HCT116 (cell line): ENCODE measurements around the gene KIAA1671. TPM values are rescaled to one million over a fixed set of nuclear protein-coding genes. Genes with fewer than 3 reads are reported as not detected.
A peak's percentile ranks its signal among the peaks of the same experiment; 100 is the strongest.

Experiments used
- ATAC-seq: fragments of 200-7000 bp; cut with Tn5 transposase; 2 replicates; pipeline ENCODE4 v1.9.1; 2020; ENCODE audit warnings: mild to moderate bottlenecking, moderate library complexity
- BruUV-seq: library from RNA; stranded (reverse); fragments of 400-500 nt; replicated peaks from 2 replicates; lab custom pipeline; 2021; lab: Mats Ljungman, UMichigan
- CTCF ChIA-PET: fragments of 300-600 bp; sonication (Branson Sonifier 250); formaldehyde crosslinking; loops from one replicate; lab custom pipeline; 2021; ENCODE audit warnings: antibody characterized with exemption; lab: Charles Lee
- POLR2A ChIA-PET: fragments of 300-600, 350-600 bp; sonication (Branson Sonifier 250); formaldehyde crosslinking; loops from one replicate; lab custom pipeline; 2021; ENCODE audit warnings: antibody characterized with exemption; lab: Charles Lee
- RAD21 ChIA-PET, 2 experiments: fragments of 300-600 bp; sonication (Branson Sonifier 250); formaldehyde crosslinking; loops; one replicate each; lab custom pipeline; 2023; ENCODE audit warnings: low total read pairs in 2 of 2; ENCODE audit not compliant: uncharacterized antibody in 2 of 2, unreplicated experiment in 2 of 2, low non-redundant PET in 1 of 2; lab: Charles Lee
- DNase-seq: peaks from one replicate; pipeline ENCODE4 v3.0.0-alpha.2; 2010; ENCODE audit warnings: low read depth, low spot score
- H2AFZ ChIP-seq: fragments of 200-600 bp; shearing (Covaris generic), sonication (generic); 2 replicates; pipeline ENCODE4 v1.6.1; 2017; ENCODE audit warnings: low read depth, mixed run types, mixed read lengths, antibody characterized with exemption, low read length; ENCODE audit not compliant: poor library complexity, severe bottlenecking
- H3K27ac ChIP-seq: 2 replicates; pipeline ENCODE4 v1.5.1; 2012; ENCODE audit warnings: low read depth, low read length
- H3K27me3 ChIP-seq: fragments of 200-600 bp; sonication (generic); 2 replicates; pipeline ENCODE4 v1.6.1; 2016; ENCODE audit warnings: mixed run types, low read length, mixed read lengths; ENCODE audit not compliant: insufficient read depth
- H3K36me3 ChIP-seq, 2 experiments: fragments of 200-500 bp in 1 of 2; fragments of 200-600 bp in 1 of 2; sonication (Bioruptor generic) in 1 of 2; sonication (generic) in 1 of 2; 2 replicates each; pipeline versions ENCODE4 v1.5.1 to v1.6.1; 2014 to 2016; ENCODE audit warnings: low read length in 2 of 2, inconsistent platforms in 1 of 2, mixed read lengths in 1 of 2, mixed run types in 1 of 2; ENCODE audit not compliant: insufficient read depth in 2 of 2, control insufficient read depth in 1 of 2
- H3K4me1 ChIP-seq, 2 experiments: fragments of 200-600 bp in 1 of 2; sonication (generic) in 1 of 2; 2 replicates each; pipeline versions ENCODE4 v1.5.1 to v1.6.1; 2012 to 2017; ENCODE audit warnings: low read length in 2 of 2, inconsistent platforms in 1 of 2, mild to moderate bottlenecking in 1 of 2, mixed read lengths in 1 of 2, mixed run types in 1 of 2, moderate library complexity in 1 of 2; ENCODE audit not compliant: insufficient read depth in 2 of 2, control insufficient read depth in 1 of 2
- H3K4me2 ChIP-seq: fragments of 200-600 bp; sonication (generic); 2 replicates; pipeline ENCODE4 v1.6.1; 2017; ENCODE audit warnings: mixed run types, low read length, mixed read lengths
- H3K4me3 ChIP-seq, 2 experiments: fragments of 200-600 bp in 1 of 2; sonication (generic) in 1 of 2; replicated peaks in 1 of 2; 2 replicates each; pipeline ENCODE4 v1.5.1; 2011 to 2016; ENCODE audit warnings: low read length in 2 of 2, control low read depth in 1 of 2, low read depth in 1 of 2, mild to moderate bottlenecking in 1 of 2, mixed read lengths in 1 of 2, mixed run types in 1 of 2
- H3K79me2 ChIP-seq: fragments of 200-600 bp; sonication (generic); 2 replicates; pipeline ENCODE4 v1.6.1; 2017; ENCODE audit warnings: mild to moderate bottlenecking, mixed run types, low read length, moderate library complexity, mixed read lengths; ENCODE audit not compliant: insufficient read depth
- H3K9ac ChIP-seq: fragments of 200-600 bp; sonication (generic); 2 replicates; pipeline ENCODE4 v1.6.1; 2016; ENCODE audit warnings: low read length, mixed read lengths
- H3K9me2 ChIP-seq: fragments of 200-600 bp; sonication (generic), shearing (Covaris generic); 2 replicates; pipeline ENCODE4 v1.6.1; 2017; ENCODE audit warnings: mixed run types, mild to moderate bottlenecking, moderate library complexity; ENCODE audit not compliant: insufficient read depth
- H3K9me3 ChIP-seq, 2 experiments: fragments of 200-500 bp in 1 of 2; fragments of 200-600 bp in 1 of 2; sonication (Bioruptor generic) in 1 of 2; sonication (generic) in 1 of 2; 2 replicates each; pipeline ENCODE4 v1.6.1; 2014 to 2017; ENCODE audit warnings: low read length in 2 of 2, mixed read lengths in 2 of 2, inconsistent platforms in 1 of 2, low read depth in 1 of 2, mild to moderate bottlenecking in 1 of 2, mixed run types in 1 of 2, moderate library complexity in 1 of 2; ENCODE audit not compliant: control insufficient read depth in 1 of 2, insufficient read depth in 1 of 2
- H4K20me1 ChIP-seq: fragments of 200-600 bp; sonication (generic), shearing (Covaris generic); 2 replicates; pipeline ENCODE4 v1.6.1; 2017; ENCODE audit warnings: mixed run types, mild to moderate bottlenecking, moderate library complexity; ENCODE audit not compliant: insufficient read depth
- CBX3 ChIP-seq: IDR thresholded peaks from 2 replicates; pipeline ENCODE4 v1.6.1; 2012; ENCODE audit warnings: low read depth
- CEBPB ChIP-seq: IDR thresholded peaks from 2 replicates; pipeline ENCODE4 v1.6.1; 2012; ENCODE audit warnings: low read depth
- EGR1 ChIP-seq: IDR thresholded peaks from 2 replicates; pipeline ENCODE4 v1.6.1; 2012; ENCODE audit warnings: low read depth
- EZH2 ChIP-seq: fragments of 200-600 bp; sonication (generic); IDR thresholded peaks from 2 replicates; pipeline ENCODE4 v1.6.1; 2017; ENCODE audit warnings: antibody characterized with exemption, mixed run types
- EZH2phosphoT487 ChIP-seq: fragments of 200-600 bp; IDR thresholded peaks from 2 replicates; pipeline ENCODE4 v1.6.1; 2018; ENCODE audit warnings: antibody characterized with exemption, borderline replicate concordance
- FOSL1 ChIP-seq: IDR thresholded peaks from 2 replicates; pipeline ENCODE4 v1.6.1; 2012; ENCODE audit warnings: low read depth
- JUND ChIP-seq: IDR thresholded peaks from 2 replicates; pipeline ENCODE4 v1.6.1; 2012
- POLR2A ChIP-seq: IDR thresholded peaks from 2 replicates; pipeline ENCODE4 v1.7.0; 2011; ENCODE audit warnings: borderline replicate concordance; ENCODE audit not compliant: insufficient read depth, insufficient read length; ENCODE audit errors: extremely low read depth
- RAD21 ChIP-seq: IDR thresholded peaks from 2 replicates; pipeline ENCODE4 v1.6.1; 2012; ENCODE audit warnings: low read depth, mild to moderate bottlenecking
- SIN3A ChIP-seq: IDR thresholded peaks from 2 replicates; pipeline ENCODE4 v1.6.1; 2012; ENCODE audit warnings: low read depth
- SP1 ChIP-seq: IDR thresholded peaks from 2 replicates; pipeline ENCODE4 v1.6.1; 2012; ENCODE audit warnings: low read depth
- TCF7L2 ChIP-seq: IDR thresholded peaks from 2 replicates; pipeline ENCODE4 v1.7.0; 2011; ENCODE audit warnings: borderline replicate concordance, inconsistent platforms; ENCODE audit not compliant: insufficient read depth, insufficient read length; ENCODE audit errors: extremely low read depth
- ZFX ChIP-seq: fragments of 450-650 bp; IDR thresholded peaks from 2 replicates; pipeline ENCODE4 v1.6.1; 2017
- ZNF274 ChIP-seq: fragments of 200-500 bp; sonication (Bioruptor generic); IDR thresholded peaks from 2 replicates; pipeline ENCODE4 v1.6.1; 2014; ENCODE audit warnings: mild to moderate bottlenecking, low read depth, low read length, inconsistent platforms
- intact Hi-C: fragments of 100-400 bp; cut with micrococcal nuclease; formaldehyde crosslinking; loops from 2 replicates; pipeline ENCODE4 v1.10.0; 2022
- total RNA-seq: library from RNA; stranded (reverse); gene quantifications from one replicate; pipeline ENCODE4 v1.2.1, GENCODE V29; 2021; ENCODE audit not compliant: unreplicated experiment
- TF ChIP-seq, protein P1 (sequence below), 3 experiments: fragments of 200-600 bp in 1 of 3; sonication (generic) in 1 of 3; IDR thresholded peaks in 2 of 3; conservative IDR thresholded peaks in 1 of 3; 2 replicates each; pipeline ENCODE4 v1.5.1; 2012 to 2017; ENCODE audit warnings: low read depth in 2 of 3, low read length in 2 of 3, antibody characterized with exemption in 1 of 3, borderline replicate concordance in 1 of 3, control low read depth in 1 of 3, mild to moderate bottlenecking in 1 of 3, mixed read lengths in 1 of 3, mixed run types in 1 of 3, moderate library complexity in 1 of 3; ENCODE audit not compliant: insufficient read depth in 1 of 3
- TF ChIP-seq, protein P2 (sequence below): IDR thresholded peaks from 2 replicates; pipeline ENCODE4 v1.6.1; 2012
- TF ChIP-seq, protein P3 (sequence below): IDR thresholded peaks from 2 replicates; pipeline ENCODE4 v1.6.1; 2012

Gene KIAA1671
- total RNA-seq, 1 experiment from 2014 or later: 36.8 TPM

DNA sequence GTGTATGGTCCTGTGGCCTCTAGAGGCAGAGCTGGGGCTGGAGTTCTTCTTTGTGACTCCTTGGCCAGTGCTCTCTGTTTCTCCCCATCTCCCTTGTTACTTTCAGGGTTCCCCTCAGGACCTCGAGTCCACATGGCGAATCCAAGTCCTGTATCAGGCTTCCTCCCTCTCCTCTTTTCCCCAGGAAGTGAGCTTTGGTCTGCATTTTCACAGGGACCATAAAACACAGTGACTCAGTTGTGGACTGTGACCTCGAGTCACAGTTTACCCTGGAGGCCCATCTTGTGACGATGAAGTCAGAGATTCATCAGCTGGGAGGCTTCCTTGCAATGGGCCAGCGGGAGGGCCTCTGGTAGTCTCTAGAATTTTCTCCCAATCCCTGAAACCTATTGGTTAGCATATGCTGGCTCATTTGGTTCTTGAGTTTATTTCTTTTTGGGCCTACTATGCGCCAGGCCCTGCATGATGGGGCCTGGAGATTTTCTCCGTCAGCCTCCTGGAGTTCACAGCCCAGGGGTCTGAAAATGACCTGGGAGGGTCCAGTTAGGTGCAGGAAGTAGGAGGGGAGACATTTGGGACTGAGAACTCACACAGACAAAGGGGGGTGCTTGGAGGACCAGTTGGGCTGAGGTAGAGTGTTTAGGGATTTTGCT, 100.8 kb downstream of the KIAA1671 start:
- POLR2A ChIA-PET: no interaction called here
- TF ChIP-seq, protein P1, sequence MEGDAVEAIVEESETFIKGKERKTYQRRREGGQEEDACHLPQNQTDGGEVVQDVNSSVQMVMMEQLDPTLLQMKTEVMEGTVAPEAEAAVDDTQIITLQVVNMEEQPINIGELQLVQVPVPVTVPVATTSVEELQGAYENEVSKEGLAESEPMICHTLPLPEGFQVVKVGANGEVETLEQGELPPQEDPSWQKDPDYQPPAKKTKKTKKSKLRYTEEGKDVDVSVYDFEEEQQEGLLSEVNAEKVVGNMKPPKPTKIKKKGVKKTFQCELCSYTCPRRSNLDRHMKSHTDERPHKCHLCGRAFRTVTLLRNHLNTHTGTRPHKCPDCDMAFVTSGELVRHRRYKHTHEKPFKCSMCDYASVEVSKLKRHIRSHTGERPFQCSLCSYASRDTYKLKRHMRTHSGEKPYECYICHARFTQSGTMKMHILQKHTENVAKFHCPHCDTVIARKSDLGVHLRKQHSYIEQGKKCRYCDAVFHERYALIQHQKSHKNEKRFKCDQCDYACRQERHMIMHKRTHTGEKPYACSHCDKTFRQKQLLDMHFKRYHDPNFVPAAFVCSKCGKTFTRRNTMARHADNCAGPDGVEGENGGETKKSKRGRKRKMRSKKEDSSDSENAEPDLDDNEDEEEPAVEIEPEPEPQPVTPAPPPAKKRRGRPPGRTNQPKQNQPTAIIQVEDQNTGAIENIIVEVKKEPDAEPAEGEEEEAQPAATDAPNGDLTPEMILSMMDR (IDR thresholded peaks at IDR 0.05 in 2 of 3, conservative IDR thresholded peaks at IDR 0.05 in 1 of 3; ENCODE audit: borderline replicate concordance in 1 of 3, insufficient read depth in 1 of 3, low read depth in 2 of 3, low read length in 2 of 3): no peak
- TF ChIP-seq, protein P2, sequence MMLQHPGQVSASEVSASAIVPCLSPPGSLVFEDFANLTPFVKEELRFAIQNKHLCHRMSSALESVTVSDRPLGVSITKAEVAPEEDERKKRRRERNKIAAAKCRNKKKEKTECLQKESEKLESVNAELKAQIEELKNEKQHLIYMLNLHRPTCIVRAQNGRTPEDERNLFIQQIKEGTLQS: no peak
- TF ChIP-seq RAD21 (no peak), SP1 (no peak), EGR1 (no peak), ZNF274 (no peak), CBX3 (no peak), ZFX (no peak), FOSL1 (no peak), EZH2phosphoT487 (no peak), TCF7L2 (no peak), SIN3A (no peak), EZH2 (no peak), JUND (no peak), POLR2A (no peak), CEBPB (no peak)
- TF ChIP-seq, protein P3, sequence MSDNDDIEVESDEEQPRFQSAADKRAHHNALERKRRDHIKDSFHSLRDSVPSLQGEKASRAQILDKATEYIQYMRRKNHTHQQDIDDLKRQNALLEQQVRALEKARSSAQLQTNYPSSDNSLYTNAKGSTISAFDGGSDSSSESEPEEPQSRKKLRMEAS: no peak
- H3K4me2 ChIP-seq: peak overlapping the region; percentile 33
- BruUV-seq: no TSS peak
- RAD21 ChIA-PET: no interaction called here
- H3K4me3 ChIP-seq: no peak overlapping the region
- peaks cover 14 to 31% of the 10 kb centered on the region in 2 experiments; a peak in 3 of 4 replicates for H3K36me3 ChIP-seq
- intact Hi-C loops: no loop called here
- DNase-seq: no peak
- no peak overlapping the region for H3K27ac ChIP-seq
- H4K20me1 ChIP-seq: no peaks in the 10 kb centered on the region
- H3K9me3 ChIP-seq: peaks cover 0 to 5% of the 10 kb centered on the region in 2 experiments; a peak in 1 of 4 replicates
- no peak overlapping the region for H3K9ac ChIP-seq
- H2AFZ ChIP-seq: no peak overlapping the region
- peaks cover 0 to 27% of the 10 kb centered on the region in 2 experiments; a peak in 2 of 4 replicates for H3K4me1 ChIP-seq
- no peaks in the 10 kb centered on the region for H3K27me3 ChIP-seq
- CTCF ChIA-PET: interaction anchor here (1.2 to 2.3 kb wide), 2 partner anchors 102 to 114 kb away, joined by 3 to 13 read pairs; no protein-coding TSS in a partner anchor
- H3K79me2 ChIP-seq: no peaks in the 10 kb centered on the region; the same call in 1 of the 2 replicates
- H3K9me2 ChIP-seq: no peaks in the 10 kb centered on the region
- no peak for ATAC-seq
